B cell (primary cell): ENCODE results near the gene TIGD7. TPM values are rescaled to one million over a fixed set of nuclear protein-coding genes. Genes with fewer than 3 reads are reported as not detected.

ENCODE experiments used
- ATAC-seq: fragments of 200-7000 bp; cut with Tn5 transposase; one replicate; pipeline ENCODE4 v1.10.0; 2021; ENCODE audit warnings: low read depth, mild to moderate bottlenecking, moderate number of reproducible peaks, moderate library complexity
- CTCF ChIA-PET: fragments of 350-600 bp; sonication (Branson Sonifier 250); formaldehyde crosslinking; loops from one replicate; lab custom pipeline; 2021; ENCODE audit warnings: antibody characterized with exemption, inconsistent platforms; lab: Charles Lee
- POLR2A ChIA-PET: fragments of 350-600 bp; sonication (Branson Sonifier 250); formaldehyde crosslinking; loops from one replicate; lab custom pipeline; 2021; ENCODE audit warnings: antibody characterized with exemption; lab: Charles Lee
- DNase-seq: peaks from one replicate; pipeline ENCODE4 v3.0.0; 2013
- H2AFZ ChIP-seq: 2 replicates; pipeline ENCODE4 v1.6.1; 2012; ENCODE audit warnings: mild to moderate bottlenecking, low read depth, low read length; ENCODE audit not compliant: insufficient read depth, poor library complexity, severe bottlenecking
- H3K27ac ChIP-seq, 2 donors: 1 replicate in 1 of 2; 2 replicates in 1 of 2; pipeline ENCODE4 v1.5.1; 2012 to 2013; ENCODE audit warnings: low read length in 2 of 2, mild to moderate bottlenecking in 2 of 2, moderate library complexity in 1 of 2
- H3K27me3 ChIP-seq, 4 experiments: fragments of 200-600 bp in 1 of 4; sonication (generic) in 1 of 4; replicated peaks in 1 of 4; 1 replicate in 2 of 4; 2 replicates in 2 of 4; pipeline versions ENCODE4 v1.6.1 to v1.7.0; 2013 to 2016; ENCODE audit warnings: low read length in 3 of 4, mild to moderate bottlenecking in 2 of 4, mixed read lengths in 1 of 4, moderate library complexity in 1 of 4; ENCODE audit not compliant: insufficient read depth in 4 of 4, control insufficient read depth in 3 of 4; ENCODE audit errors: control extremely low read depth in 1 of 4
- H3K36me3 ChIP-seq, 2 experiments: replicated peaks in 1 of 2; 1 replicate in 1 of 2; 2 replicates in 1 of 2; pipeline versions ENCODE4 v1.6.1 to v1.7.1; 2013; ENCODE audit warnings: low read length in 1 of 2; ENCODE audit not compliant: insufficient read depth in 2 of 2, control insufficient read depth in 1 of 2; ENCODE audit errors: control extremely low read depth in 1 of 2, extremely low read depth in 1 of 2
- H3K4me1 ChIP-seq, 2 donors: fragments of 200-600 bp in 1 of 2; sonication (generic) in 1 of 2; 1 replicate in 1 of 2; 2 replicates in 1 of 2; pipeline versions ENCODE4 v1.5.1 to v1.6.1; 2013 to 2017; ENCODE audit warnings: low read length in 2 of 2; ENCODE audit not compliant: control insufficient read depth in 2 of 2, insufficient read depth in 2 of 2
- H3K4me2 ChIP-seq: replicated peaks from 2 replicates; pipeline ENCODE3; 2012; ENCODE audit warnings: mild to moderate bottlenecking, low read depth, low read length; ENCODE audit not compliant: poor library complexity, severe bottlenecking
- H3K4me3 ChIP-seq, 5 experiments: fragments of 200-600 bp in 1 of 5; sonication (generic) in 1 of 5; 1 replicate in 3 of 5; 2 replicates in 2 of 5; pipeline versions ENCODE4 v1.5.1 to v1.7.0; 2011 to 2016; ENCODE audit warnings: low read length in 4 of 5, mild to moderate bottlenecking in 4 of 5, low read depth in 2 of 5, control low read depth in 1 of 5, moderate library complexity in 1 of 5; ENCODE audit not compliant: insufficient read depth in 1 of 5; ENCODE audit errors: control extremely low read depth in 1 of 5, extremely low read depth in 1 of 5
- H3K79me2 ChIP-seq: fragments of 200-600 bp; sonication (generic); one replicate; pipeline ENCODE4 v1.6.0; 2016; ENCODE audit warnings: low read length; ENCODE audit not compliant: control insufficient read depth, insufficient read depth
- H3K9ac ChIP-seq: fragments of 200-600 bp; sonication (generic); 2 replicates; pipeline ENCODE4 v1.6.1; 2017; ENCODE audit warnings: mild to moderate bottlenecking, low read length, moderate library complexity
- H3K9me3 ChIP-seq, 3 donors: one replicate each; pipeline versions ENCODE4 v1.6.1 to v1.7.1; 2013; ENCODE audit warnings: low read length in 2 of 3; ENCODE audit not compliant: control insufficient read depth in 2 of 3, insufficient read depth in 1 of 3; ENCODE audit errors: control extremely low read depth in 1 of 3
- H4K20me1 ChIP-seq: 2 replicates; pipeline ENCODE4 v1.6.0; 2012; ENCODE audit warnings: mild to moderate bottlenecking, low read length; ENCODE audit not compliant: insufficient read depth, control insufficient read depth, poor library complexity, severe bottlenecking
- H3K27ac Mint-ChIP-seq: one replicate; pipeline ENCODE4 v1.8.0; 2021; ENCODE audit warnings: mixed read lengths
- H3K27me3 Mint-ChIP-seq: one replicate; pipeline ENCODE4 v1.8.0; 2021; ENCODE audit warnings: mixed read lengths
- H3K4me1 Mint-ChIP-seq: one replicate; pipeline ENCODE4 v1.8.0; 2021; ENCODE audit warnings: mixed read lengths
- H3K4me3 Mint-ChIP-seq: one replicate; pipeline ENCODE4 v1.8.0; 2021; ENCODE audit warnings: mixed read lengths
- H3K9me3 Mint-ChIP-seq: one replicate; pipeline ENCODE4 v1.8.0; 2022; ENCODE audit warnings: mixed read lengths; ENCODE audit not compliant: insufficient read depth
- EZH2 ChIP-seq: IDR thresholded peaks from 2 replicates; pipeline ENCODE4 v1.6.1; 2012; ENCODE audit warnings: borderline replicate concordance, low read depth, mild to moderate bottlenecking, moderate library complexity, low read length; ENCODE audit not compliant: insufficient read depth, poor library complexity, severe bottlenecking
- WGBS: methylation state at CpG from one replicate; pipeline ENCODE4 v1.1.5; 2013; ENCODE audit warnings: missing lambda C conversion rate; ENCODE audit not compliant: insufficient coverage; 5-methylcytosine and 5-hydroxymethylcytosine counted together
- intact Hi-C: fragments of 100-400 bp; cut with micrococcal nuclease; formaldehyde crosslinking; loops from one replicate; pipeline ENCODE4 v1.10.0; 2022
- polyA plus RNA-seq: library from polyadenylated mRNA; depleted of rRNA; stranded (reverse); fragments of >200 nt; gene quantifications from 2 replicates; pipeline ENCODE4 v1.2.3, GENCODE V29; 2012
- total RNA-seq, 2 donors: library from RNA; stranded (reverse); fragments of 120-200 nt in 1 of 2; gene quantifications; 1 replicate in 1 of 2; 2 replicates in 1 of 2; pipeline versions ENCODE4 v1.2.3 to v1.2.4, GENCODE V29; 2013 to 2022
- TF ChIP-seq, protein P1 (sequence below): fragments of 200-600 bp; IDR thresholded peaks from one replicate; pipeline ENCODE4 v1.8.0; 2022; ENCODE audit warnings: antibody characterized with exemption, mild to moderate bottlenecking

The TIGD7 gene
- total and polyA plus RNA-seq, 2 donors (not counting 1 experiment from before 2014, with no cell fraction given), result 3.1 to 15.7 TPM

DNA sequence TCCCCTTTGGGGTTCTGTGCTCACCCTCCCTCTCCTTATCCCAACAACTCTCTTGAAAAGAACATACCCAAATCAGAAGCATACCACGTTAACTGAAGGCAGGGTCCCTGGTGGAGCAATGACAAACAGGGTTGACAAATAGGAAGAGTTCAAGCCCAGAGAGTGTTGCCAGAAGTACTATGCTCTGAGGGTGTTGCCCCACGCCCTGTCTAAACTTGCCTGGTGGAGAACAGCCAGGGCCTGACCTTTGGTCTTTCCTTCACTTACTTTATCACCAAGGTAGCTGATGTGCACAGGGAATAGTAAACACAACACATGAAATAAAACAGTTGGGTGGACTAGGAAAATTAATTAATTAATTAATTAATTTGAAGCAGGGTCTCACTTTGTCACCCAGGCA, 23.4 kb upstream of the TIGD7 start:
- POLR2A ChIA-PET, result no interaction called here
- Mint-ChIP-seq H3K9me3 (peaks cover 5% of the 10 kb centered on the region), H3K4me3 (no peak overlapping the region), H3K27me3 (no peaks in the 10 kb centered on the region), H3K27ac (no peak overlapping the region), H3K4me1 (no peaks in the 10 kb centered on the region)
- Histone ChIP-seq H3K36me3 (no peaks in the 10 kb centered on the region), H3K9ac (no peak overlapping the region), H3K27ac (no peak overlapping the region), H3K27me3 (no peaks in the 10 kb centered on the region), H3K4me1 (no peaks in the 10 kb centered on the region), H2AFZ (no peak overlapping the region), H3K79me2 (no peaks in the 10 kb centered on the region), H3K4me3 (no peak overlapping the region), H3K4me2 (no peak overlapping the region), H4K20me1 (no peaks in the 10 kb centered on the region), H3K9me3 (peaks cover 6 to 19% (median 10%) of the 10 kb centered on the region in 3 donors)
- intact Hi-C loops, result no loop called here
- 92% methylated on average over 2 of the region's 2 CpGs for WGBS
- no peak for ATAC-seq
- DNase-seq, result no peak
- CTCF ChIA-PET, result no interaction called here
- no peak for TF ChIP-seq EZH2
- TF ChIP-seq, protein P1, sequence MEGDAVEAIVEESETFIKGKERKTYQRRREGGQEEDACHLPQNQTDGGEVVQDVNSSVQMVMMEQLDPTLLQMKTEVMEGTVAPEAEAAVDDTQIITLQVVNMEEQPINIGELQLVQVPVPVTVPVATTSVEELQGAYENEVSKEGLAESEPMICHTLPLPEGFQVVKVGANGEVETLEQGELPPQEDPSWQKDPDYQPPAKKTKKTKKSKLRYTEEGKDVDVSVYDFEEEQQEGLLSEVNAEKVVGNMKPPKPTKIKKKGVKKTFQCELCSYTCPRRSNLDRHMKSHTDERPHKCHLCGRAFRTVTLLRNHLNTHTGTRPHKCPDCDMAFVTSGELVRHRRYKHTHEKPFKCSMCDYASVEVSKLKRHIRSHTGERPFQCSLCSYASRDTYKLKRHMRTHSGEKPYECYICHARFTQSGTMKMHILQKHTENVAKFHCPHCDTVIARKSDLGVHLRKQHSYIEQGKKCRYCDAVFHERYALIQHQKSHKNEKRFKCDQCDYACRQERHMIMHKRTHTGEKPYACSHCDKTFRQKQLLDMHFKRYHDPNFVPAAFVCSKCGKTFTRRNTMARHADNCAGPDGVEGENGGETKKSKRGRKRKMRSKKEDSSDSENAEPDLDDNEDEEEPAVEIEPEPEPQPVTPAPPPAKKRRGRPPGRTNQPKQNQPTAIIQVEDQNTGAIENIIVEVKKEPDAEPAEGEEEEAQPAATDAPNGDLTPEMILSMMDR, result no peak

DNA sequence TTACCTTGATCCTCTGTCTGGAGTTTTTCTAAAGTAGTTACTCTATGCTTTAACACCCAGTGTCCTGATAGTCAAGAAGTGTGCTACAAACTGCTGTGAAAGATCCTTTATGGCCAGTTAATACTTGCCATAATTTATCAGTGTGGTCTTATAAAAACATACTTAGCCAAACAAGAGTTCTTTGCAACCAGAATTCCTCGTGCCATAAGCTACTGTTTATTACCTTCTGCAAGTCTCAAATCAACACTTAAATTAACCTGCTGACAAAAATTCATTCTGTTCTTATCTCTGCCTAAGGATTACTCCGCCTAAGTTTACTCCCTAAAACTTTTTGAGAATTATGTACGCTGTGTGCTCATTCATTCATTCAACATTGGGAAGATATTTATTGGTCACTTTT, 22.9 kb upstream of the TIGD7 start:
- ChIA-PET POLR2A (no interaction called here), CTCF (no interaction called here)
- WGBS, result 100% methylated on average over 1 of the region's 3 CpGs
- no peak overlapping the region for H3K27ac Mint-ChIP-seq
- Histone ChIP-seq H3K36me3 (no peaks in the 10 kb centered on the region), H3K4me1 (no peaks in the 10 kb centered on the region), H3K79me2 (no peaks in the 10 kb centered on the region), H4K20me1 (no peaks in the 10 kb centered on the region), H3K4me3 (no peak overlapping the region), H3K4me2 (no peak overlapping the region), H3K9ac (no peak overlapping the region), H3K27ac (no peak overlapping the region), H2AFZ (no peak overlapping the region), H3K27me3 (no peaks in the 10 kb centered on the region), H3K9me3 (peaks cover 10 to 17% (median 11%) of the 10 kb centered on the region in 3 donors)
- no peaks in the 10 kb centered on the region for H3K27me3 Mint-ChIP-seq
- H3K4me1 Mint-ChIP-seq, result no peaks in the 10 kb centered on the region
- intact Hi-C loops, result no loop called here
- DNase-seq (no peak), ATAC-seq (no peak)
- TF ChIP-seq EZH2, result no peak
- TF ChIP-seq, protein P1, result no peak
- peaks cover 4% of the 10 kb centered on the region for H3K9me3 Mint-ChIP-seq
- no peak overlapping the region for H3K4me3 Mint-ChIP-seq
